GM12878 (cell line): ENCODE results near the gene SBNO2. TPM values are rescaled to one million over a fixed set of nuclear protein-coding genes. Genes with fewer than 3 reads are reported as not detected.
A peak's percentile ranks its signal among the peaks of the same experiment; 100 is the strongest.

Experiments
- ATAC-seq: fragments of 200-7000 bp; cut with Tn5 transposase; 3 replicates; pipeline ENCODE4 v1.9.1; 2020; ENCODE audit warnings: mild to moderate bottlenecking, moderate library complexity
- BruUV-seq: library from RNA; stranded (reverse); fragments of 400-500 nt; replicated peaks from 2 replicates; lab custom pipeline; 2021; lab: Mats Ljungman, UMichigan
- CTCF ChIA-PET: fragments of 300-600 bp; sonication (Branson Sonifier 250); formaldehyde crosslinking; extraction: SDS; loops from one replicate; lab custom pipeline; 2021; ENCODE audit warnings: inconsistent platforms; lab: Yijun Ruan, JAX
- POLR2A ChIA-PET: fragments of 350-600 bp; formaldehyde crosslinking; extraction: SDS; loops from one replicate; lab custom pipeline; 2021; ENCODE audit warnings: inconsistent platforms; lab: Charles Lee
- RAD21 ChIA-PET: fragments of 300-600 bp; sonication (Branson Sonifier 250); formaldehyde crosslinking; loops from one replicate; lab custom pipeline; 2023; ENCODE audit warnings: antibody characterized with exemption; ENCODE audit not compliant: unreplicated experiment; lab: Charles Lee
- SMC1A ChIA-PET: fragments of 300-600 bp; sonication (Branson Sonifier 250); formaldehyde crosslinking; loops from one replicate; lab custom pipeline; 2023; ENCODE audit not compliant: unreplicated experiment, uncharacterized antibody; lab: Charles Lee
- DNase-seq: peaks from one replicate; pipeline ENCODE4 v3.0.0-alpha.2; 2011; ENCODE audit warnings: low read depth, low spot score
- FAIRE-seq: peaks from 3 replicates; lab custom pipeline; 2011; peaks lifted over from hg19 to GRCh38; lab: Jason Lieb, UNC
- H2AFZ ChIP-seq: 2 replicates; pipeline ENCODE4 v1.6.0; 2011; ENCODE audit warnings: low read depth, low read length, control low read depth; ENCODE audit not compliant: control insufficient read depth
- H3K27ac ChIP-seq: 2 replicates; pipeline ENCODE4 v1.5.1; 2011; ENCODE audit warnings: control low read depth; ENCODE audit not compliant: control insufficient read depth, insufficient read depth
- H3K27me3 ChIP-seq, 2 experiments: replicated peaks in 1 of 2; 2 replicates each; pipeline versions ENCODE4 v1.6.0 to v1.6.1; 2011; ENCODE audit warnings: low read length in 1 of 2; ENCODE audit not compliant: control insufficient read depth in 2 of 2, insufficient read depth in 2 of 2
- H3K36me3 ChIP-seq, 2 experiments: 2 replicates each; pipeline ENCODE4 v1.5.1; 2011; ENCODE audit warnings: low read length in 1 of 2; ENCODE audit not compliant: control insufficient read depth in 2 of 2, insufficient read depth in 2 of 2
- H3K4me1 ChIP-seq: 2 replicates; pipeline ENCODE4 v1.6.1; 2011; ENCODE audit warnings: mild to moderate bottlenecking, low read length, moderate library complexity, mixed read lengths; ENCODE audit not compliant: control insufficient read depth, insufficient read depth
- H3K4me2 ChIP-seq: 2 replicates; pipeline ENCODE4 v1.6.0; 2011; ENCODE audit warnings: control low read depth; ENCODE audit not compliant: control insufficient read depth, insufficient read depth
- H3K4me3 ChIP-seq: fragments of 200-600 bp; sonication (generic); 2 replicates; pipeline ENCODE4 v1.5.1; 2016
- H3K79me2 ChIP-seq: 2 replicates; pipeline ENCODE4 v1.6.0; 2011; ENCODE audit warnings: low read length; ENCODE audit not compliant: control insufficient read depth, insufficient read depth
- H3K9ac ChIP-seq: 2 replicates; pipeline ENCODE4 v1.8.0; 2011; ENCODE audit warnings: low read length, control low read depth, mixed read lengths; ENCODE audit not compliant: control insufficient read depth, insufficient read depth
- H3K9me3 ChIP-seq: replicated peaks from 3 replicates; pipeline ENCODE4 v1.5.1; 2011; ENCODE audit warnings: mild to moderate bottlenecking, low read length; ENCODE audit not compliant: control insufficient read depth, insufficient read depth
- H4K20me1 ChIP-seq: 2 replicates; pipeline ENCODE4 v1.6.0; 2011; ENCODE audit not compliant: control insufficient read depth, insufficient read depth
- BCL11A ChIP-seq: IDR thresholded peaks from 2 replicates; pipeline ENCODE4 v1.6.1; 2011; ENCODE audit warnings: low read depth, low read length
- BCL3 ChIP-seq: IDR thresholded peaks from 2 replicates; pipeline ENCODE4 v1.6.1; 2011; ENCODE audit warnings: borderline replicate concordance, low read depth, mild to moderate bottlenecking, moderate library complexity, low read length; ENCODE audit not compliant: insufficient read depth, poor library complexity, severe bottlenecking
- FOXK2 ChIP-seq: fragments of 450-650 bp; IDR thresholded peaks from 2 replicates; pipeline ENCODE4 v1.6.1; 2017; ENCODE audit warnings: mild to moderate bottlenecking, moderate library complexity
- HDGF ChIP-seq: fragments of 450-650 bp; IDR thresholded peaks from 2 replicates; pipeline ENCODE4 v1.6.1; 2016; ENCODE audit warnings: antibody characterized with exemption
- MTA2 ChIP-seq: fragments of 450-650 bp; IDR thresholded peaks from 2 replicates; pipeline ENCODE4 v1.6.1; 2016; ENCODE audit warnings: low read depth, mild to moderate bottlenecking, moderate library complexity
- MYB ChIP-seq: fragments of 150-350 bp; IDR thresholded peaks from 2 replicates; pipeline ENCODE4 v1.6.1; 2014; ENCODE audit warnings: mild to moderate bottlenecking, low read depth, low read length, borderline replicate concordance
- NRF1 ChIP-seq: conservative IDR thresholded peaks from 2 replicates; pipeline ENCODE4 v1.6.1; 2011; ENCODE audit warnings: mild to moderate bottlenecking, low read depth, low read length, improper control_type of control experiment
- PRDM15 ChIP-seq: fragments of 450-650 bp; formaldehyde crosslinking; IDR thresholded peaks from 2 replicates; pipeline ENCODE4 v1.4.0; 2020; ENCODE audit warnings: mild to moderate bottlenecking, moderate library complexity
- SREBF2 ChIP-seq: IDR thresholded peaks from 2 replicates; pipeline ENCODE4 v1.6.1; 2012; ENCODE audit warnings: mild to moderate bottlenecking, low read length
- TCF7 ChIP-seq: IDR thresholded peaks from 2 replicates; pipeline ENCODE4 v1.6.1; 2014; ENCODE audit warnings: antibody characterized with exemption, borderline replicate concordance
- ZBTB33 ChIP-seq: fragments of 450-650 bp; IDR thresholded peaks from 2 replicates; pipeline ENCODE4 v1.6.1; 2017; ENCODE audit warnings: mild to moderate bottlenecking
- ZNF622 ChIP-seq: fragments of 450-650 bp; IDR thresholded peaks from 2 replicates; pipeline ENCODE4 v1.6.1; 2017; ENCODE audit warnings: mild to moderate bottlenecking, inconsistent platforms
- ZZZ3 ChIP-seq: IDR thresholded peaks from 2 replicates; pipeline ENCODE4 v1.6.1; 2011; ENCODE audit warnings: low read depth; ENCODE audit not compliant: control insufficient read depth, insufficient read length
- WGBS: methylation state at CpG from one replicate; pipeline ENCODE4 v1.1.6; 2016; ENCODE audit warnings: low lambda C conversion rate; ENCODE audit not compliant: insufficient replicate concordance, insufficient coverage; ENCODE audit errors: missing lambda C conversion rate; 5-methylcytosine and 5-hydroxymethylcytosine counted together
- in situ Hi-C: fragments of 300-500 bp; cut with MboI; formaldehyde crosslinking; loops from 9 replicates; pipeline ENCODE4 v1.14.3; 2018; ENCODE audit warnings: mixed read lengths
- intact Hi-C: fragments of 100-400 bp; cut with micrococcal nuclease; formaldehyde crosslinking; loops from one replicate; pipeline ENCODE4 v1.14.2; 2022; ENCODE audit not compliant: unreplicated experiment
- polyA plus RNA-seq, 11 experiments: library from polyadenylated mRNA; depleted of rRNA in 4 of 11; unstranded in 6 of 11; stranded (reverse) in 5 of 11; fragments of >200 nt; fragmentation: Nextera tagmentation in 4 of 11; fragmentation: Illumina TruSeq in 1 of 11; extraction: Ambion mirVana in 4 of 11; extraction: Trizol in 1 of 11; gene quantifications; 1 replicate in 1 of 11; 2 replicates in 10 of 11; pipeline versions ENCODE4 v1.2.1 to v1.2.3, GENCODE V29; 2011 to 2016; ENCODE audit warnings: inconsistent platforms in 2 of 11, missing spikeins in 2 of 11, low read depth in 1 of 11
- total RNA-seq, 4 experiments: library from RNA; depleted of rRNA in 3 of 4; stranded (reverse); fragments of >200 nt in 3 of 4; fragmentation: Illumina TruSeq in 1 of 4; extraction: Trizol in 1 of 4; gene quantifications; 2 replicates each; pipeline versions ENCODE4 v1.2.1 to v1.2.3, GENCODE V29; 2013 to 2021
- TF ChIP-seq, protein P1 (sequence below): IDR thresholded peaks from 2 replicates; pipeline ENCODE4 v1.6.1; 2012; ENCODE audit warnings: low read length, inconsistent platforms

The SBNO2 gene
- total and polyA plus RNA-seq, 10 of the 15 experiments (the other 5 are each of a cell fraction or from before 2014, with no cell fraction given): 0.08 to 44.6 (median 5.4) TPM

DNA sequence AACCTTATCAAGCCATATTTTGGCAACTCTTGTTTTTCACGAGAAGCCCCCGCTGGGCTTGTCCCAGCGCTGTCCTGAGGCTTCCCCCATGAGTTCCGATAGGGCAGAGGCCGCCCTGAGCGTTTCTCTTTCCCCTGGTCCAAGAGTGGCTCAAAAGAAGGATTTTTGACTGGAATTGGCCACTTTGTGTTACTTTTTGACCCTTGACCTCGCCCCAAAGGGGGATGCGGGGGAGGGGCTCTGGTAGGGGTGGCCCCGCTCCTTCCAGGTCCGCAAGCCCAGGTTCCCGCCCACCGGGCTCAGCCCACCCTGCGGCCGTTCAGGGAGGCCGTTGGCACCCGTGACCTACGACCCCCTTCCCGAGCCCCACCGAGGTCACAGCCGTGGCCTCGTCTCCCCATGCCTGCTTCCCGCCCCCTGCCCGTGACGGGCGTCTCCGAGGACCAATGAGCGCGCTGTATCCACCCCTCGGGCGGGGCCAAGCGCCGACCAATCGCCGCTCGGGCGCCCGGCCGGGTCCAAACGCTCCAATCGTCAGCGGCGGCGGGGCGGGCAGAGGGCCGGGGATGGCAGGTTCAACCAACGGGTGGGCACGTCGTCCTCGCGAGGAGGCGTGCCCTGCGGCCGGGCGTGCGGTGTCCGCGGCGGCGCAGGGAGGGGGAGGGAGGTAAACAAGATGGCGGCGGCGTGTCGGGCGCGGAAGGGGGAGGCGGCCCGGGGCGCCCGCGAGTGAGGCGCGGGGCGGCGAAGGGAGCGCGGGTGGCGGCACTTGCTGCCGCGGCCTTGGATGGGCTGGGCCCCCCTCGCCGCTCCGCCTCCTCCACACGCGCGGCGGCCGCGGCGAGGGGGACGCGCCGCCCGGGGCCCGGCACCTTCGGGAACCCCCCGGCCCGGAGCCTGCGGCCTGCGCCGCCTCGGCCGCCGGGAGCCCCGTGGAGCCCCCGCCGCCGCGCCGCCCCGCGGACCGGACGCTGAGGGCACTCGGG is 31.3 kb upstream of the SBNO2 start, which contains the start of gene STK11:
STK11 (plus strand) TSS at position 665 of the 986 bp plus-strand sequence. CDS start 1,136 bp downstream, outside the sequence.
- H3K4me1 ChIP-seq: peaks cover 17% of the 10 kb centered on the region
- no peaks in the 10 kb centered on the region for H3K27me3 ChIP-seq
- peaks cover 0 to 6% of the 10 kb centered on the region in 2 experiments; a peak in 1 of 4 replicates for H3K36me3 ChIP-seq
- H3K79me2 ChIP-seq: peaks cover 44% of the 10 kb centered on the region
- ChIA-PET SMC1A (no interaction called here), POLR2A (interaction anchor here (0.7 kb wide), 1 partner anchor 92 kb away, joined by 3 read pairs; no protein-coding TSS in a partner anchor), CTCF (no interaction called here), RAD21 (no interaction called here)
- peak within 1 kb of the TSS; percentile 88 for H3K9ac ChIP-seq
- no peaks in the 10 kb centered on the region; the same call in 1 of the 2 replicates for H4K20me1 ChIP-seq
- H2AFZ ChIP-seq: peak within 1 kb of the TSS; percentile 85
- peak; percentile 83 for DNase-seq
- BruUV-seq: no TSS peak
- peak; percentile 97 for ATAC-seq
- peak within 1 kb of the TSS; percentile 98 for H3K4me3 ChIP-seq
- peak within 1 kb of the TSS; percentile 91 for H3K4me2 ChIP-seq
- no peaks in the 10 kb centered on the region for H3K9me3 ChIP-seq
- peak; percentile 88 for FAIRE-seq
- WGBS: 7% methylated on average over 63 of the region's 114 CpGs
- H3K27ac ChIP-seq: peak within 1 kb of the TSS; percentile 66
- in situ Hi-C loops: no loop called here
- intact Hi-C loops: no loop called here
- TF ChIP-seq, protein P1, sequence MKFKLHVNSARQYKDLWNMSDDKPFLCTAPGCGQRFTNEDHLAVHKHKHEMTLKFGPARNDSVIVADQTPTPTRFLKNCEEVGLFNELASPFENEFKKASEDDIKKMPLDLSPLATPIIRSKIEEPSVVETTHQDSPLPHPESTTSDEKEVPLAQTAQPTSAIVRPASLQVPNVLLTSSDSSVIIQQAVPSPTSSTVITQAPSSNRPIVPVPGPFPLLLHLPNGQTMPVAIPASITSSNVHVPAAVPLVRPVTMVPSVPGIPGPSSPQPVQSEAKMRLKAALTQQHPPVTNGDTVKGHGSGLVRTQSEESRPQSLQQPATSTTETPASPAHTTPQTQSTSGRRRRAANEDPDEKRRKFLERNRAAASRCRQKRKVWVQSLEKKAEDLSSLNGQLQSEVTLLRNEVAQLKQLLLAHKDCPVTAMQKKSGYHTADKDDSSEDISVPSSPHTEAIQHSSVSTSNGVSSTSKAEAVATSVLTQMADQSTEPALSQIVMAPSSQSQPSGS: no peak
- TF ChIP-seq BCL3 (no peak), NRF1 (no peak; the same call in 1 of the 2 replicates), FOXK2 (peak; percentile 50; the same call in 1 of the 2 replicates), SREBF2 (no peak), BCL11A (no peak), ZZZ3 (no peak), TCF7 (no peak), ZBTB33 (no peak), PRDM15 (CRISPR knock-in tag) (no peak), ZNF622 (no peak), MTA2 (peak; percentile 74; the same call in 1 of the 2 replicates), MYB (no peak), HDGF (0 out of 2 replicates have a peak, but pooled peaks have one; percentile 60)
